ENCODE measurements around the gene CLTB. TPM values are rescaled to one million over a fixed set of nuclear protein-coding genes. Genes with fewer than 3 reads are reported as not detected.

Gene CLTB
- total and polyA plus RNA-seq, 2 of the 8 experiments (the other 6 are each of a cell fraction or from before 2014, with no cell fraction given), result 25.9 to 34.9 TPM

DNA sequence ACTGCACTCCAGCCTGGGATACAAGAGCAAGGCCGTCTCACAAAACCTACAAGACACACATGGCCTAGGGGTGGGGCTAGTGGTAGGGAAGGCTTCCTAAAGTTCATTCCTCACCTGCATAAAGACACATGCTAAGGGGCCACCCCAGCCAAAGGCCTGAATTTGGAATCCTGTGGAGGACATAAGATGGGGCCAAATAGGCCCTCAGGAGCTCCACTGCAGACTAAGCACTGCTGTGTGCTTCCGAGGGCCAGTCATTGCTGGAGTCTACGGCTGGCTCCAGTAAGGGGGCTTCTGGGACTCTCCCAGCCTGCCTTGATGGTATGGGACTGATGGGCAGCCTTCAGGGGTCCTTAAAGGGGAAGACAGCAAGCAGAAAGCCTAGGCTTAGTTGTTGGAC, 33.6 kb downstream of the CLTB start:
- Histone ChIP-seq H3K4me3 (ENCODE audit: extremely low read depth in 1 of 4, insufficient read depth in 2 of 4, low read depth in 3 of 4, low read length in 4 of 4) (no peak overlapping the region), H3K4me2 (ENCODE audit: insufficient read depth in 1 of 2, low read depth in 2 of 2, low read length in 2 of 2) (no peak overlapping the region), H2BK15ac (ENCODE audit: low read length) (no peak overlapping the region), H3K27ac (ENCODE audit: low read depth, low read length) (no peak overlapping the region), H2BK5ac (ENCODE audit: low read depth, low read length) (no peak overlapping the region), H3K9ac (replicated peaks in 1 of 4; ENCODE audit: extremely low read depth in 1 of 4, low read depth in 3 of 4, low read length in 3 of 4) (no peak overlapping the region), H4K91ac (replicated peaks; ENCODE audit: insufficient read length, low read length) (no peak overlapping the region), H3K27me3 (replicated peaks in 1 of 4; ENCODE audit: control insufficient read depth in 3 of 4, extremely low read depth in 1 of 4, insufficient read depth in 3 of 4, low read length in 3 of 4) (no peaks in the 10 kb centered on the region), H3K23ac (ENCODE audit: insufficient read length) (no peak overlapping the region), H2AK5ac (ENCODE audit: low read depth, low read length) (no peak overlapping the region), H4K8ac (ENCODE audit: extremely low read depth, insufficient read depth, low read length) (no peak overlapping the region), H3K9me3 (ENCODE audit: insufficient read depth in 2 of 2, low read depth in 1 of 2, low read length in 1 of 2) (no peaks in the 10 kb centered on the region), H3K14ac (ENCODE audit: insufficient read length) (no peak overlapping the region), H3K4ac (replicated peaks; ENCODE audit: insufficient read length, low read depth, low read length) (no peak overlapping the region), H2BK12ac (ENCODE audit: low read depth, low read length) (no peak overlapping the region), H3K23me2 (ENCODE audit: low read depth, low read length) (peaks cover 3% of the 10 kb centered on the region; the same call in 1 of the 2 replicates), H3K18ac (ENCODE audit: extremely low read depth, low read length) (no peak overlapping the region), H4K5ac (ENCODE audit: insufficient read length, low read depth, low read length) (no peak overlapping the region), H3K4me1 (replicated peaks in 1 of 4; ENCODE audit: control insufficient read depth in 3 of 4, insufficient read depth in 4 of 4, low read length in 3 of 4) (peaks cover 0 to 5% (median 1%) of the 10 kb centered on the region in 4 experiments; a peak in 2 of 7 replicates), H4K20me1 (replicated peaks in 1 of 2; ENCODE audit: control insufficient read depth in 1 of 2, insufficient read depth in 2 of 2, low read length in 2 of 2) (peaks cover 6 to 8% of the 10 kb centered on the region in 2 experiments), H2AFZ (ENCODE audit: low read length) (no peak overlapping the region), H3K79me2 (ENCODE audit: control insufficient read depth in 1 of 2, insufficient read depth in 2 of 2, low read length in 2 of 2) (peaks cover 0 to 24% of the 10 kb centered on the region in 2 experiments), H3K79me1 (ENCODE audit: low read depth, low read length) (0 out of 2 replicates have a peak, but pooled peaks cover 4% of the 10 kb centered on the region), H2BK120ac (replicated peaks; ENCODE audit: low read depth, low read length) (no peak overlapping the region), H2BK20ac (ENCODE audit: low read length) (no peak overlapping the region), H3K36me3 (ENCODE audit: control insufficient read depth in 2 of 4, insufficient read depth in 4 of 4, low read length in 3 of 4) (peaks cover 26 to 52% (median 35%) of the 10 kb centered on the region in 4 experiments), H3K56ac (replicated peaks; ENCODE audit: insufficient read length, low read depth, low read length) (no peak overlapping the region)
- no peak for DNase-seq (ENCODE audit: low read depth in 1 of 2, low spot score in 2 of 2)
- POLR2A ChIA-PET (ENCODE audit: partially characterized antibody), result interaction anchor here (0.6 to 9.4 kb wide), 3 partner anchors 10 to 175 kb away, joined by 3 to 93 read pairs (median 3); no protein-coding TSS in a partner anchor
- WGBS, 2 experiments (ENCODE audit: extremely low coverage in 1 of 2, insufficient coverage in 1 of 2, insufficient read length in 1 of 2, insufficient replicate concordance in 2 of 2, low coverage in 1 of 2, low lambda C conversion rate in 2 of 2, missing lambda C conversion rate in 1 of 2), result 86% methylated on average over 3 of the region's 3 CpGs; no CpG with 5 or more reads in 1 of the 2 experiments
- TF ChIP-seq SAP30 (IDR thresholded peaks at IDR 0.05; ENCODE audit: insufficient read depth, insufficient replicate concordance, low read length), result no peak
- no peak for TF ChIP-seq BCL11A (IDR thresholded peaks at IDR 0.05; ENCODE audit: low read depth in 2 of 2, low read length in 2 of 2)
- no peak for TF ChIP-seq HDAC6 (IDR thresholded peaks at IDR 0.05; ENCODE audit: low read depth, low read length)
- no peak for TF ChIP-seq SUZ12 (IDR thresholded peaks at IDR 0.05; ENCODE audit: low read length)
- no peak for FAIRE-seq
- CTCF ChIA-PET (ENCODE audit: partially characterized antibody), result interaction anchor here (1.7 kb wide), 1 partner anchor 27 kb away, joined by 4 read pairs; no protein-coding TSS in a partner anchor

Measured in H1 (cell line).